Spinal cord (tissue), 10 donors: Measurements from ENCODE around the gene TMOD1. TPM values are rescaled to one million over a fixed set of nuclear protein-coding genes. Genes with fewer than 3 reads are reported as not detected.
A peak's percentile ranks its signal among the peaks of the same experiment; 100 is the strongest.
"Not testable (repeated sequence)": the region's sequence is repeated elsewhere in the genome, so short reads cannot be mapped to it uniquely, and the experiment has no call there.

Experiments
- DNase-seq, 6 donors: peaks; one replicate each; pipeline versions ENCODE4 v3.0.0 to v3.0.0-alpha.2; 2013 to 2015; ENCODE audit warnings: low spot score in 6 of 6, low read depth in 4 of 6
- H3K27ac ChIP-seq: one replicate; pipeline ENCODE4 v1.5.1; 2013; ENCODE audit warnings: low read depth, low read length, control low read depth
- H3K27me3 ChIP-seq: one replicate; pipeline ENCODE4 v1.6.1; 2013; ENCODE audit warnings: low read length; ENCODE audit not compliant: control insufficient read depth, insufficient read depth
- H3K36me3 ChIP-seq: one replicate; pipeline ENCODE4 v1.6.1; 2013; ENCODE audit warnings: low read length; ENCODE audit not compliant: control insufficient read depth, insufficient read depth
- H3K4me1 ChIP-seq: one replicate; pipeline ENCODE4 v1.6.1; 2013; ENCODE audit warnings: low read length; ENCODE audit not compliant: control insufficient read depth, insufficient read depth
- H3K4me3 ChIP-seq: one replicate; pipeline ENCODE4 v1.5.1; 2013; ENCODE audit warnings: low read depth, low read length, control low read depth
- H3K9me3 ChIP-seq: one replicate; pipeline ENCODE4 v1.6.1; 2013; ENCODE audit warnings: low read length; ENCODE audit not compliant: control insufficient read depth, insufficient read depth
- WGBS: methylation state at CpG from one replicate; pipeline ENCODE4 v1.1.5; 2013; ENCODE audit warnings: missing lambda C conversion rate; ENCODE audit not compliant: insufficient coverage; 5-methylcytosine and 5-hydroxymethylcytosine counted together
- polyA plus RNA-seq, 2 donors: library from polyadenylated mRNA; unstranded; fragments of 120-200 nt; gene quantifications; one replicate each; pipeline ENCODE4 v1.2.1, GENCODE V29; 2013; ENCODE audit not compliant: insufficient read length in 2 of 2
- total RNA-seq, 2 donors: library from RNA; depleted of rRNA in 1 of 2; stranded (reverse); fragments of 120-200 nt in 1 of 2; fragments of >200 nt in 1 of 2; gene quantifications; one replicate each; pipeline versions ENCODE4 v1.2.3 to v1.2.4, GENCODE V29; 2013 to 2014
- donor health status: healthy.

TMOD1 gene
- total and polyA plus RNA-seq, 4 donors: 27.3 to 104 (median 57.4) TPM

DNA sequence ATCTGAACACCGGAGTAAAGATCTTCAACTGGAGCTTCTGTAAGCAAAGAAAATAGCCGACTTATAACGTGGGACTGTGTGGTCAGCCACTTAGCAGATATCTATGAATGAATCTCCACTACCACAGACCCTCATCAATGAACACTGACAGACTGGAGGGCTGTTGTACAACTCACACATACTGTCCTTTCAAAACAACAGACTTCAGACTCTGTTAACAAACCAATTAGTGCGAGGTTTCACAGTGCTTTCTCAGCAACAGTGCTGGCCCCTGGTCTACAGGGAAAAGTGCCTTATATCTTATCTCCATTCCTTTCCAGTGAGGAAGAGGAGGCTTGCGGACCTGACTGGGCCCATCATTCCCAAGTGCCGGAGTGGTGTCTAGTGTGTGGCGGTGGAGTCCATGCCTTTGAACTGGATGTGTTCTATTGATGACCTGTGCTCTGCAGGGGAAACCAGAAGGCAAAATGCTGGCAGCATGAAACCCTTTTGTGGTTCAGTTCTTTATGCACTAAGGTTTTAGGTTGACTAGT lies 97.9 kb downstream of the TMOD1 start:
- DNase-seq: no peak
- H3K9me3 ChIP-seq: no peaks in the 10 kb centered on the region
- H3K27ac ChIP-seq: no peak overlapping the region
- 81% methylated on average over 6 of the region's 7 CpGs for WGBS
- H3K4me3 ChIP-seq: no peak overlapping the region
- peaks cover 14% of the 10 kb centered on the region for H3K4me1 ChIP-seq
- H3K36me3 ChIP-seq: peaks cover 24% of the 10 kb centered on the region
- no peaks in the 10 kb centered on the region for H3K27me3 ChIP-seq

DNA sequence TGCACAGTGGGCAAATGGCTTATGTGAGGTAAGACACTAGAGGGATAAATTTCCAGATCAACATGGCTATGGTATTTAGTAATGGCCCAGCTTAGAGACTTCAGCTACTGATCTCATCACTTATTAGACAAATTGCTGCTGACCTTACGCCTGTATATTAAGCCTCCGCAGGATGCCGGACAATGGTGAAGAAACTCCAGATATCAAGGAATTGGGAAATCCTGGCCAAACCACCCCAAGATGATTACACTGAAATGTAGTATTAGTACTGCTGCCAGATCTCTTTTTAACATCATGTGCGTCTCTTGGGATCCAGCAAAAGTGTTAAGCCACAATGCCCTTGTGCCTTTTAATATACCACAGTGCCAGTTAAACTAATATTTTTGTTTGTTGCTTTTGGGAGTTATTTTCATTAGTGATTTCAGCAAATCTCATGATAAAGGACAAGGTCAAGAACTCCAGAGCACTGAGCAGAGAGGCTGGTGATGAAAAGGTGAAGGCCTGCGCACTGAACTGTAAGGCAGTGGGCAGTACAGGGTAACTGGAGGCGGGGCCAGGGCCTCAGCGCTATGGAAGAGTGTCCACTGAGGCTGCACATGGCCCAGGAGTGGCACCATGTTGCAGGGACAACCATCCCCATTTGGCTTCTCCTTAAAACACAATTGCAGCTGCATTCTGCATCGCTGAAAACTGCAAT lies 99.2 kb downstream of the TMOD1 start:
- H3K4me3 ChIP-seq: no peak overlapping the region
- H3K4me1 ChIP-seq: peaks cover 12% of the 10 kb centered on the region
- H3K9me3 ChIP-seq: no peaks in the 10 kb centered on the region
- DNase-seq: no peak
- peaks cover 37% of the 10 kb centered on the region for H3K36me3 ChIP-seq
- H3K27me3 ChIP-seq: no peaks in the 10 kb centered on the region
- H3K27ac ChIP-seq: no peak overlapping the region
- 100% methylated on average over 7 of the region's 8 CpGs for WGBS

GRCh38 chr9:97601228-97601898 lies 99.9 kb downstream of the TMOD1 start:
- Histone ChIP-seq H3K4me3 (no peak overlapping the region), H3K27ac (no peak overlapping the region), H3K9me3 (no peaks in the 10 kb centered on the region), H3K4me1 (peaks cover 12% of the 10 kb centered on the region), H3K27me3 (no peaks in the 10 kb centered on the region), H3K36me3 (peaks cover 41% of the 10 kb centered on the region)
- 98% methylated on average over 7 of the region's 7 CpGs for WGBS
- no peak for DNase-seq

DNA sequence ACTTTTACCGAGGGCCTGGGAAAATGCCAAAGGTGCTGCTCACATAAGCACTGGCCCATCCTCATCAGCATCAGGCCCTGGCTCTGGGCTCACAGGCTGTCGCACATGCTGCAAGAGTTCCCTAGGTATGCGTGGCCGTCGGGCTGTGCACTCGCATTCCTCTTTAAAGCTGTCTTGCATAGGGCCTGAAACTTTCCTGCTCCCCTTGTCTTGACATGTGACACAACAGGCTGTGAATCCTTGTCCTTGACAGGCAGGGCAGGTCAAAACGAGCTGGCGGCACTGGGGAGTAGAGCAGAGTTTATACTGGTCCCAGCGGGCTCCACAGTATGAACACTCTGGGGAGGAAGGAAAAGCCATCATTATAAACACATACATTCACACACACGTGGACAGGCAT lies 101.0 kb downstream of the TMOD1 start:
- Histone ChIP-seq H3K4me3 (no peak overlapping the region), H3K9me3 (no peaks in the 10 kb centered on the region), H3K36me3 (peaks cover 41% of the 10 kb centered on the region), H3K27me3 (no peaks in the 10 kb centered on the region), H3K4me1 (peaks cover 9% of the 10 kb centered on the region), H3K27ac (no peak overlapping the region)
- DNase-seq: no peak
- 97% methylated on average over 6 of the region's 10 CpGs for WGBS

DNA sequence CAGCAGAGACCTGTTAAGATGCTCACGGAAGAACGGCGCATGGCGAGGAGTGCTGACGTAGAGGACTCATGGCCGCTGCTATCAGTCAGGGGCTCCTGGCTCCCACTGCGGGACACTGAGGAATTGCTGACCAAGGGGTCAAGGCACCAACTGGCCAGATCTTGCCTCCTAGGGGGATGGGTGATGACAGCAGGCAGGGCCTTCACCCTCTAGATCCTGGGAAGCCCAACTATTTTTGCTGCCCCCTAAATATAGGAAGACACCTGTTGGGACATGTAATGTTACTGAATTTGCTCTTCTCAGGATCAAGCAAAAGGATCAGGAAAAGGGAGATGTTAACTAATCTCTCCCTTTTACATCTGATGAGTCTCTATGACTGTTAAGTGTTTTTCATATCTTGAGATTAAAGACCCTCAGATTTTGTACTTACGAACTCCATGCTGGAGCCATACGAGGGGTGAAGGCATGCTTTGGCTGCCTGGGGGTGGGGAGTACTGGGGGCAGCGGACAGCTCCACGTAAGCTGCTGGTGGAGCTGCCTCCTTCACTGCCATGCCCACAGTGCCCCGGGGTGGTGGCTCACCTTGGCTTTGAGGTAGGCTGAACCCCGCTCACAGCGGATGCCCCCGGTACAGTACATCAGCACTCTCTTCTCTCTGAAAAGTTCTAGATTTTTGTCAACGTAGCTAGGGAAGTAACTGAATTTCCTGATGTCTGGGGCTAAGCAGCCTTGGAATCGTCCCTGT lies 103.6 kb downstream of the TMOD1 start:
- Histone ChIP-seq H3K27me3 (no peaks in the 10 kb centered on the region), H3K27ac (no peak overlapping the region)

GRCh38 chr9:97615439-97616072 lies 114.1 kb downstream of the TMOD1 start:
- H3K36me3 ChIP-seq: peaks cover 15% of the 10 kb centered on the region
- no peak overlapping the region for H3K27ac ChIP-seq
- H3K4me1 ChIP-seq: no peaks in the 10 kb centered on the region
- no peaks in the 10 kb centered on the region for H3K27me3 ChIP-seq
- no peak overlapping the region for H3K4me3 ChIP-seq
- no peaks in the 10 kb centered on the region for H3K9me3 ChIP-seq
- DNase-seq: peak in 5 of 6 donors; percentile 42 to 91 (median 54)

More for the DNA sequence above, 103.6 kb downstream of the TMOD1 start:
- 90% methylated on average over 14 of the region's 17 CpGs for WGBS
- Histone ChIP-seq H3K4me1 (no peaks in the 10 kb centered on the region), H3K36me3 (peaks cover 48% of the 10 kb centered on the region), H3K9me3 (no peaks in the 10 kb centered on the region), H3K4me3 (no peak overlapping the region)
- DNase-seq: no peak

GRCh38 chr9:97617939-97618416 lies 116.5 kb downstream of the TMOD1 start:
- no peak for DNase-seq
- Histone ChIP-seq H3K27ac (no peak overlapping the region), H3K9me3 (no peaks in the 10 kb centered on the region), H3K4me1 (no peaks in the 10 kb centered on the region), H3K36me3 (peaks cover 9% of the 10 kb centered on the region), H3K4me3 (no peak overlapping the region), H3K27me3 (no peaks in the 10 kb centered on the region)
- WGBS: 86% methylated on average over 1 of the region's 1 CpG

- H3K9me3 ChIP-seq, H3K27ac ChIP-seq, H3K4me3 ChIP-seq, H3K27me3 ChIP-seq, H3K4me1 ChIP-seq, DNase-seq: not testable (repeated sequence)
- peaks cover 14% of the 10 kb centered on the region for H3K36me3 ChIP-seq
- WGBS: no CpG with 5 or more reads among the region's 2 CpGs
Observed at GRCh38 chr9:97620063-97620462, 118.6 kb downstream of the TMOD1 start.

DNA sequence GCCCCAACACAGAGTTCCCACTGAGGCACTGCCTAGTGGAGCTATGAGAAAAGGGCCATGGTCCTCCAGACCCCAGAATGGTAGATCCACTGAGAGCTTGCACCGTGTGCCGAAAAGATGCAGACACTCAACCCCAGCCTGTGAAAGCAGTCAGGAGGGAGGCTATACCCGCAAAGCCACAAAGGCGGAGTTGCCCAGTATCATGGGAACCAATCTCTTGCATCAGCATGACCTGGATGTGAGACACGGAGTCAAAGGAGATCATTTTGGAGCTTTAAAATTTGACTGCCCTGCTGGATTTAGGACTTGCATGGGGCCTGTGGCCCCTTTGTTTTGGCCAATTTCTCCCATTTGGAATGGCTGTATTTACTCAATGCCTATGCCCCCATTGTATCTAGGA lies 121.0 kb downstream of the TMOD1 start:
- DNase-seq, H3K4me1 ChIP-seq, H3K27ac ChIP-seq, H3K27me3 ChIP-seq, H3K4me3 ChIP-seq, H3K9me3 ChIP-seq: not testable (repeated sequence)
- whole genome bisulfite sequencing: 99% methylated on average over 5 of the region's 5 CpGs
- peaks cover 10% of the 10 kb centered on the region for H3K36me3 ChIP-seq
